CD4-positive, alpha-beta T cell treated with Interleukin-4 for 4 hours (primary cell): ENCODE data around the gene STEAP3.

ENCODE experiments used
- DNase-seq: peaks from one replicate; pipeline ENCODE4 v3.0.0-alpha.2; 2020

STEAP3 gene

GRCh38 chr2:119228136-119228535, 4.5 kb downstream of the STEAP3 start:
- DNase-seq = no peak

- DNase-seq = no peak
These were observed 5.3 kb downstream of the STEAP3 start for GRCh38 chr2:119228964-119229363.

- no peak for DNase-seq
These were observed 6.1 kb downstream of the STEAP3 start for GRCh38 chr2:119229716-119230115.

- DNase-seq = no peak
These were observed 6.9 kb downstream of the STEAP3 start for GRCh38 chr2:119230219-119231185.

- DNase-seq = no peak
These were observed 8.5 kb downstream of the STEAP3 start for GRCh38 chr2:119231975-119232665.

GRCh38 chr2:119232666-119232993, 9.0 kb downstream of the STEAP3 start:
- no peak for DNase-seq

GRCh38 chr2:119233326-119234020, 9.8 kb downstream of the STEAP3 start:
- no peak for DNase-seq

GRCh38 chr2:119234021-119235019, 10.7 kb downstream of the STEAP3 start:
- no peak for DNase-seq

- DNase-seq = no peak
These were observed 13.2 kb downstream of the STEAP3 start for GRCh38 chr2:119236796-119237195.

- no peak for DNase-seq
These were observed 16.9 kb downstream of the STEAP3 start for GRCh38 chr2:119240311-119241204.

- DNase-seq = no peak
These were observed 17.5 kb downstream of the STEAP3 start for GRCh38 chr2:119241205-119241532.

GRCh38 chr2:119242276-119243119, 18.9 kb downstream of the STEAP3 start:
- DNase-seq = no peak

- DNase-seq = no peak
These were observed 20.0 kb downstream of the STEAP3 start for GRCh38 chr2:119243621-119244020.

- DNase-seq = no peak
These were observed 21.6 kb downstream of the STEAP3 start for GRCh38 chr2:119245076-119245840.

- DNase-seq = no peak
These were observed 22.2 kb downstream of the STEAP3 start for GRCh38 chr2:119245841-119246230.

GRCh38 chr2:119246884-119247843, 23.5 kb downstream of the STEAP3 start:
- no peak for DNase-seq

- DNase-seq = no peak
These were observed 24.2 kb downstream of the STEAP3 start for GRCh38 chr2:119247844-119248271.

GRCh38 chr2:119248311-119248710, 24.7 kb downstream of the STEAP3 start:
- no peak for DNase-seq
